ENCODE results near the gene ZNF639. TPM values are rescaled to one million over a fixed set of nuclear protein-coding genes. Genes with fewer than 3 reads are reported as not detected.

Gene ZNF639
- total RNA-seq, 1 donor from 2014 or later, result 48.6 TPM

GRCh38 chr3:179321668-179322285 is 1.1 kb upstream of the ZNF639 start:
- no peak for DNase-seq (ENCODE audit: low read depth)
- Histone ChIP-seq H3K4me3 (ENCODE audit: low read depth, low read length) (no peak overlapping the region), H3K36me3 (ENCODE audit: control insufficient read depth, insufficient read depth, low read length) (no peaks in the 10 kb centered on the region), H3K27me3 (ENCODE audit: control insufficient read depth, insufficient read depth, low read length) (no peaks in the 10 kb centered on the region)
- peak; percentile 59 for TF ChIP-seq CTCF (IDR thresholded peaks at IDR 0.05; ENCODE audit: insufficient read depth, low read length, poor library complexity, severe bottlenecking)

GRCh38 chr3:179323197-179324110 is 623 bp downstream of the ZNF639 start:
- no peak for TF ChIP-seq CTCF (IDR thresholded peaks at IDR 0.05; ENCODE audit: insufficient read depth, low read length, poor library complexity, severe bottlenecking)
- Histone ChIP-seq H3K36me3 (ENCODE audit: control insufficient read depth, insufficient read depth, low read length) (no peaks in the 10 kb centered on the region), H3K27me3 (ENCODE audit: control insufficient read depth, insufficient read depth, low read length) (no peaks in the 10 kb centered on the region), H3K4me3 (ENCODE audit: low read depth, low read length) (peak overlapping the region; percentile 99)
- no peak for DNase-seq (ENCODE audit: low read depth)

- DNase-seq (ENCODE audit: low read depth), result no peak
Observed at GRCh38 chr3:179324270-179324754, 1.5 kb downstream of the ZNF639 start.

GRCh38 chr3:179330438-179330837 is 7.6 kb downstream of the ZNF639 start:
- no peak for TF ChIP-seq CTCF (IDR thresholded peaks at IDR 0.05; ENCODE audit: insufficient read depth, low read length, poor library complexity, severe bottlenecking)
- Histone ChIP-seq H3K36me3 (ENCODE audit: control insufficient read depth, insufficient read depth, low read length) (no peaks in the 10 kb centered on the region), H3K27me3 (ENCODE audit: control insufficient read depth, insufficient read depth, low read length) (no peaks in the 10 kb centered on the region), H3K4me3 (ENCODE audit: low read depth, low read length) (no peak overlapping the region)
- no peak for DNase-seq (ENCODE audit: low read depth)

More at GRCh38 chr3:179324270-179324754, 1.5 kb downstream of the ZNF639 start:
- Histone ChIP-seq H3K27me3 (ENCODE audit: control insufficient read depth, insufficient read depth, low read length) (no peaks in the 10 kb centered on the region), H3K4me3 (ENCODE audit: low read depth, low read length) (peak overlapping the region; percentile 99), H3K36me3 (ENCODE audit: control insufficient read depth, insufficient read depth, low read length) (no peaks in the 10 kb centered on the region)
- no peak for TF ChIP-seq CTCF (IDR thresholded peaks at IDR 0.05; ENCODE audit: insufficient read depth, low read length, poor library complexity, severe bottlenecking)

- no peak for DNase-seq (ENCODE audit: low read depth)
- Histone ChIP-seq H3K27me3 (ENCODE audit: control insufficient read depth, insufficient read depth, low read length) (no peaks in the 10 kb centered on the region), H3K4me3 (ENCODE audit: low read depth, low read length) (no peak overlapping the region), H3K36me3 (ENCODE audit: control insufficient read depth, insufficient read depth, low read length) (no peaks in the 10 kb centered on the region)
- no peak for TF ChIP-seq CTCF (IDR thresholded peaks at IDR 0.05; ENCODE audit: insufficient read depth, low read length, poor library complexity, severe bottlenecking)
Observed at GRCh38 chr3:179332240-179332639, 9.4 kb downstream of the ZNF639 start.
